SK-N-MC (cell line): ENCODE measurements around the gene AGAP5.
"Not testable (repeated sequence)": the region's sequence is repeated elsewhere in the genome, so short reads cannot be mapped to it uniquely, and the experiment has no call there.

Experiments used
- DNase-seq: peaks from one replicate; pipeline ENCODE4 v3.0.0-alpha.2; 2011; ENCODE audit warnings: low read depth, low spot score
- H3K27ac ChIP-seq: fragments of 200-600 bp; sonication (generic); 2 replicates; pipeline ENCODE4 v1.5.1; 2016; ENCODE audit warnings: mixed run types
- H3K36me3 ChIP-seq: fragments of 200-600 bp; sonication (generic); 2 replicates; pipeline ENCODE4 v1.6.1; 2017; ENCODE audit warnings: antibody characterized with exemption, low read length, mixed read lengths; ENCODE audit not compliant: insufficient read depth
- H3K4me3 ChIP-seq: fragments of 200-600 bp; sonication (generic); 2 replicates; pipeline ENCODE4 v1.5.1; 2016
- H3K9ac ChIP-seq: fragments of 200-600 bp; sonication (generic); 2 replicates; pipeline ENCODE4 v1.8.0; 2017; ENCODE audit warnings: mixed run types, mixed read lengths; ENCODE audit not compliant: insufficient read length
- H3K9me3 ChIP-seq: fragments of 200-600 bp; sonication (generic); 2 replicates; pipeline ENCODE4 v1.6.1; 2017; ENCODE audit warnings: low read depth, mild to moderate bottlenecking, antibody characterized with exemption, low read length, moderate library complexity, mixed read lengths
- EZH2 ChIP-seq: fragments of 200-600 bp; sonication (generic); IDR thresholded peaks from one replicate; pipeline ENCODE4 v1.6.1; 2017; ENCODE audit warnings: antibody characterized with exemption
- FOXP2 ChIP-seq: optimal IDR thresholded peaks from 2 replicates; pipeline ENCODE3; 2011; ENCODE audit warnings: mild to moderate bottlenecking, moderate library complexity; ENCODE audit not compliant: insufficient read depth; ENCODE audit errors: extremely low read length, control extremely low read depth
- POLR2AphosphoS5 ChIP-seq: IDR thresholded peaks from 2 replicates; pipeline ENCODE4 v1.6.1; 2012; ENCODE audit warnings: mild to moderate bottlenecking, low read depth, low read length, borderline replicate concordance

The AGAP5 gene

DNA sequence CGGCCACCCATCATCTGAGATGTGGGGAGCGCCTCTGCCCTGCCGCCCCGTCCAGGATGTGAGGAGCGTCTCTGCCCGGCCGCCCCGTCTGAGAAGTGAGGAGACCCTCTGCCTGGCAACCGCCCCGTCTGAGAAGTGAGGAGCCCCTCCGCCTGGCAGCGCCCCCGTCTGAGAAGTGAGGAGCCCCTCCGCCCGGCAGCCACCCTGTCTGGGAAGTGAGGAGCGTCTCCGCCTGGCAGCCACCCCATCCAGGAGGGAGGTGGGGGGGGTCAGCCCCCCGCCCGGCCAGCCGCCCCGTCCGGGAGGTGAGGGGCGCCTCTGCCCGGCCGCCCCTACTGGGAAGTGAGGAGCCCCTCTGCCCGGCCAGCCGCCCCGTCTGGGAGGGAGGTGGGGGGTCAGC lies 8.3 kb downstream of the AGAP5 start:
- not testable (repeated sequence) for H3K4me3 ChIP-seq, H3K9ac ChIP-seq, H3K9me3 ChIP-seq, DNase-seq, H3K36me3 ChIP-seq, H3K27ac ChIP-seq

DNA sequence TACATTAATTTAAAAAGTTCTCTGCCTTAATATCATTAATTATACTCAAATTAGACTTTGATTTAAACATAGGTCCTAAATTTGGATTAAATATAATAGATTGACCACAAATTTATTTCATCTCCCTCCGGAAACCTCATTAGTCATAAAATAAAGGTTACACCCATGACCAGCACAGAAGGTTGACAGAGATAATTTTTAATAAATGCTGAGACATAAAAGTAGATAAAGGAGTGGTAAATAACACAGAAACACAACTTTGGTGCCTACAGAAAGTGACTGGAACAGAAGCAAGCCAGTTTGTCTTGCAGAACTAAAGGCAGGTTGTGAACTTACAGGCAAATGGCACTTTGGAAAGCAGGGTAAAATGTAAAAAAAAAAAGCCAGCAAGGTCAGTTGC lies 10.3 kb downstream of the AGAP5 start:
- H3K36me3 ChIP-seq, H3K27ac ChIP-seq, H3K9me3 ChIP-seq, H3K9ac ChIP-seq, H3K4me3 ChIP-seq, DNase-seq: not testable (repeated sequence)

DNA sequence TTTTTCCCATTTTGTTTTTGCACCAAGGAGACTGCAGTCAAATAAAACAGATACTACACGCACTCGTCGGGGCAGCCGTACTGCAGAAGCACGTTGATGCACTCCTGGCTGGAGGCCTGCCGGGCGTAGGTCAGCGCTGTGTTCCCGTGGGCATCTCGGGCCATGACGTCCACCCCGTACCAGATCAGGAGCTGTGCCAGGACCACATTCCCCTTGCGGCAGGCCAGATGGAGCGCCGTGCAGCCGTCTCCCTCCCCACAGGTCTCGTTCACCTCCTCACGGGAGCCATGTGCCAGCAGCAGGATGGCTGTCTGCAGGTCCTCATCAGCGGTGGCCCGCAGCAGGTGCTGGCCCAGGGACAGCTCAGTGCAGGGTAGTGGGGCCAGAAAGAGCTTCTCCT lies 23.4 kb downstream of the AGAP5 start:
- not testable (repeated sequence) for H3K36me3 ChIP-seq, H3K27ac ChIP-seq, H3K9ac ChIP-seq, H3K9me3 ChIP-seq, H3K4me3 ChIP-seq, DNase-seq

DNA sequence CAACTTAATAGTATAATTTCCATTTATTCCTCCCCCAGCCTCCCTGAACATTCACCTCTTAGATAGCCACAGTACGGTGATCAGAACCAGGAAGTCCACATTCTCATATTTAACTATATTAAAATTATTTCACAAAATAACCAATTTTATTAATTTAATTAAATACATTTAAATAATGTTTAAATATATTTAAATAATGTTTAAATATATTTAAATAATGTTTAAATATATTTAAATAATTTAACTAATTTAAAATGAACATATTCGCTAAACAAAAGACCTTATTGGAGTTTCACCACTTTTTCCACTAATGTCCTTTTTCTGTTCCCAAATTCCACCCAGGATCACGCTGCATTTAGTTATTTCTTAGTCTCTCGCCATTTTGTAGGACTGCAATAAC lies 29.5 kb downstream of the AGAP5 start:
- not testable (repeated sequence) for DNase-seq, H3K4me3 ChIP-seq, H3K9ac ChIP-seq, H3K9me3 ChIP-seq, H3K36me3 ChIP-seq, H3K27ac ChIP-seq

DNA sequence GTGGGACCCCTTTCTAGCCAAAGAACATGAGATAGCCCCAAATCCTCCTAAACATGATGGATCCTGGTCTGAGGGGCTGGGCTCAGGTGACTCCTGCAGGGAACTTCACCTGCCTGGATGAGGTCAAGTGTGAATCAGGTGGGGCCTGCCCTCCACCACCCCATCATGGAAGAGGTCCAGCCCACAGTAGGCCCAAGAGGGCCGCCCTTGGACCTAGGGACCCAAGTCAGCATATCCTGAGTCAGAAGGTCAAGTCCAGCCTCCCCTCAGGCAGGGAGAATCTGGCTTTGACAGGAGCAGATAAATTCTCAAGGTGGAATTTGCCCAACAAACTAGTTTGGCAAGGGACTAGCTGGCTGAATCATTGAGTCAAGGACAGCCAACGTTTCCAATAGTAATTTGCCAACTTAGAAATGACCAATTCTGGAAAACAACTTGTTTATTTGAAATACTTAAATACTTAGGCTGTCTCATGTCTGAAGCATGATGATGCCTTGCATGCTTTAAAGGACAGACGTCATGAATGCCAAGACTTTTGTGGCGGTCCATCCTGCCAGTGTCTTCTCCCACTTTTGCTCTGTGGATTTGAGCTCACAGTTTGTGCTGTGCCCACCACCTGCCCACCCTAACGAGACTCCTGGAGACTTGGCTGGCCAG lies 31.6 kb downstream of the AGAP5 start:
- DNase-seq, H3K36me3 ChIP-seq, H3K4me3 ChIP-seq, H3K9me3 ChIP-seq, H3K9ac ChIP-seq, H3K27ac ChIP-seq: not testable (repeated sequence)

DNA sequence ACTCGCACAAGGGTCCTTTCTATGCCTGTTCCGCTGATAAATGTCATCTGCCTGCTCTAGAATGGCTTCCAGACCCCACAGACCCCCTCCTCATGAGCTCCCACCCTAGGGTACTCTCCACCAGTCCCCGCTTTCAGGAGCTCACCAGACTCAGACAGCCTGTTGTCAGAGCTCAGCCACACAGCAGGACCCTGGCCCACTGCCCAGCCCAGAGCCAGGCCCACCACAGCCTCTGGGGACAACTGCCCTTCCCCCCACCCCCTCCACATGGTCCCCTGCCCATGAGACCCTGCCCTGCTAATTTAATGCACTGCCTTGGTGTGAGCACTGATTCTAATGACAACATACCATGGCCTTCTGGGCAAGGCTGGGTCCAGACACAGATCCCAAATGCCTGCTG lies 32.3 kb downstream of the AGAP5 start:
- H3K27ac ChIP-seq, DNase-seq: not testable (repeated sequence)

DNA sequence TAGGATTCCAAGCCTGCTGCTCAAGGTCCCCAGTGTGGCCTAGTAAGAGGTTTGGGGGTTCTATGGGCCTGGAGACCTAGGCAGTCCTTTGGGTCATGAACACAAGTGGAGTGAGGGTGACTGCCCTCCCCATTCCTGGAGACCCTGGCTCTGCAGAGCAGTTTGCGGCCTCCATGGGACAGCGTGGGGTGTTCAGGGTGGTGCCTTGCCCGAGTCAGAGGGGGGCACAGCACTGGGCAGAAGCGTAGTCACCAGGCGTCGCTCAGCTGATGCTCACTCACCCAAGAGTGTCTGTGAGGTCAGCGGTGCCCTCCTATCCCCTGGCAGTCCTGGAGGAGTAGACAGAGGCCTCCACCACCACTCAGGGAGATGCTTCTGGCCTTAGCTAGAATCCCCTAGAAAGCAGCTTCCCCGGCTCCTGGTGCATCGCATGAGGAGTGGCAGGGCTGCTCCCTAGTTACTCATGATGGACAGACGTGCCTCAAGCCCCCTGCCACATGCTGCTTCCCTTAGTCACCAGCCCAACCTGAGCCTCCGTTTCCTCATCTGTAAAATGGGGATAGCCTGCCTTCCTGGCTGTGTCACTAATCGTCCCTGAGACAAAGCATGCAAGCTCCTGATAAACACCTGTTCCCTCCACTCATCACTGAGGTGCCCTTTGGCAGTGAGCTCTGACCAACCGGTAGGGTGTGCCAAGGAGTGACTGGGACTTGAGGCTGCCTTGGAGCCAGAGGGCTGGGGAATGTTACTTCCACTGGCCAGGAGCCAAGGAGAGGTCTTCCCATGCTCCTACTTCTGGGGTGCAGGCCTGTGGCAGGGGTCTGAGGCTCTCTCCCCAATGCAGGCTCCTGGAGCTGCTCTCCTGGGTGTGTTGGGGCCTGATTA lies 33.5 kb downstream of the AGAP5 start:
- not testable (repeated sequence) for H3K9ac ChIP-seq, H3K9me3 ChIP-seq, H3K27ac ChIP-seq, H3K36me3 ChIP-seq, DNase-seq, H3K4me3 ChIP-seq

More for the DNA sequence above, 32.3 kb downstream of the AGAP5 start:
- H3K4me3 ChIP-seq, H3K9me3 ChIP-seq, H3K36me3 ChIP-seq, H3K9ac ChIP-seq: not testable (repeated sequence)

DNA sequence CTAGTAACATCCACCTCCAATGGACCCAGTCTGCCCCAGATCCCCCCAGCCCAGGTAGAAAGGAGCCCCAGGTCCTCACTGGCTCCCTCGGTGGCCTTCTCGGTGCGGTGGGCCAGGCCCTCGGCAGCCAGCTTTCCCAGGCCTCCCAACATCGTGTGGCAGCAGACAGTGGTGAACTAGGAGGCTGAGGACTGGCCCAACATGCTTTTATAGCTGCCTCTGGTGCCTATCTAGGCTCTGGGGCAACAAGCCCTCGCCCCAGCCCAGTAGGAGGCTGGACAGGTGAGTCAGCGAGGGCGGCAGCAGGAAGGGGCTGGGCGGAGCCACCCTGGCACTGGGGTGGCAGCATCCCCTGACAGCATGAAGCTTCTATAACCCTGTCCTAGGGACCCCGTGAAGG lies 34.3 kb downstream of the AGAP5 start:
- not testable (repeated sequence) for H3K27ac ChIP-seq, H3K9me3 ChIP-seq, H3K9ac ChIP-seq, DNase-seq, H3K4me3 ChIP-seq, H3K36me3 ChIP-seq

DNA sequence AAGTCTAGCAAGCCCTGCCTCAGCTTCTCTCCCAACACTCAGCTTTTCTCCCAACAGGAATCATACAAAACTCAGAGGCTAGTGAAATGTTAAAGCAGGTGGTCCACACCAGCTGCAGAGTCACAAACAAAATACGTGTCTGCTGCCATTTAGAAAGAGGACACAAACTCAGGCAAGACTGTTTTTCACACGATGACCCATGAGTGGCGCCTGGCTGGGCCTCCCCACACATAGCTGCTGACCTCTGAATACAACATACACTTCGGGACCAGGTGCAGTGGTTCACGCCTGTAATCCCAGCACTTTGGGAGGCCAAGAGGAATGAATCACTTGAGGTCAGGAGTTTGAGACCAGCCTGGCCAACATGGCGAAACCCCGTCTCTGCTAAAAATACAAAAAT lies 35.2 kb downstream of the AGAP5 start:
- H3K9ac ChIP-seq, H3K27ac ChIP-seq, H3K4me3 ChIP-seq: not testable (repeated sequence)

DNA sequence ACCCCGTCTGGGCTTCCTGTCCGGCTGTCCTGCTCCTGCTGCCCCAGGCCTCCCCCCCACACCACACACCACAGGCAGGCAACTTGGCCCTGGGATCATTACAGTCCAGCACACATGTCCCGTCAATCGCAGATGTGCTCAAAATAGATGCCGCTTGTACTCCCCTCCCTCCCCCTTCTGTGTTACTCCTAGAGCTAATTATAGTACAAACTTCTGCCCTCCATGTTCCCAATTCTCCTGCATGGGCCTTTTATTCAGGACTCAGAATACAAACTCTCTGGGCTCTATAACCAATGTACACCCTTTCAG lies 42.0 kb downstream of the AGAP5 start, which contains the start of gene SYNPO2L:
Gene SYNPO2L (minus strand): TSS at position 40 of the 309 bp plus-strand sequence. CDS start 107 bp downstream, outside the sequence.
- DNase-seq = no peak
- Histone ChIP-seq H3K9me3 (no peaks in the 10 kb centered on the region), H3K9ac (no peak within 1 kb of the TSS), H3K27ac (no peak within 1 kb of the TSS), H3K36me3 (no peaks in the 10 kb centered on the region), H3K4me3 (no peak within 1 kb of the TSS)
- TF ChIP-seq EZH2 (no peak), FOXP2 (no peak), POLR2AphosphoS5 (no peak)

More for the DNA sequence above, 35.2 kb downstream of the AGAP5 start:
- DNase-seq, H3K9me3 ChIP-seq, H3K36me3 ChIP-seq: not testable (repeated sequence)
